ENCODE measurements around the gene C15orf61. TPM values are rescaled to one million over a fixed set of nuclear protein-coding genes. Genes with fewer than 3 reads are reported as not detected.

C15orf61 gene
- total and polyA plus RNA-seq, 4 donors = 2.1 to 5.8 (median 4.1) TPM

GRCh38 chr15:67543348-67543718, 22.4 kb downstream of the C15orf61 start:
- Histone ChIP-seq H3K27ac (ENCODE audit: low read depth in 1 of 2, low read length in 1 of 2) (peak overlapping the region; percentile 78 to 95), H3K4me1 (ENCODE audit: control insufficient read depth in 5 of 5, insufficient read depth in 5 of 5, low read length in 5 of 5) (peaks cover 0 to 19% (median 3%) of the 10 kb centered on the region in 5 donors), H3K9ac (ENCODE audit: insufficient read depth in 1 of 2, low read length in 2 of 2) (peak overlapping the region; percentile 17 to 81), H3K36me3 (ENCODE audit: control insufficient read depth in 4 of 4, insufficient read depth in 4 of 4, low read length in 4 of 4) (peaks cover 0 to 6% (median 1%) of the 10 kb centered on the region in 4 donors), H3K4me3 (peak overlapping the region; percentile 68), H3K27me3 (ENCODE audit: control insufficient read depth in 3 of 3, insufficient read depth in 3 of 3, low read length in 2 of 3) (no peaks in the 10 kb centered on the region), H3K9me3 (ENCODE audit: control insufficient read depth in 4 of 4, insufficient read depth in 3 of 4, low read length in 3 of 4) (no peaks in the 10 kb centered on the region)
- DNase-seq = peak in 2 of 3 donors; percentile 15 to 20
- ATAC-seq (ENCODE audit: insufficient read depth, low FRiP score) = no peak
- TF ChIP-seq CTCF (IDR thresholded peaks at IDR 0.05; ENCODE audit: control extremely low read depth, extremely low read depth) = no peak
- WGBS, 2 donors = 34 to 44% methylated on average over 7 of the region's 7 CpGs

- H3K9me3 ChIP-seq (ENCODE audit: control insufficient read depth in 4 of 4, insufficient read depth in 3 of 4, low read length in 3 of 4) = no peaks in the 10 kb centered on the region
These were observed 23.5 kb downstream of the C15orf61 start for GRCh38 chr15:67544475-67544874.

GRCh38 chr15:67545864-67546263, 24.9 kb downstream of the C15orf61 start:
- Histone ChIP-seq H3K27ac (ENCODE audit: low read depth in 1 of 2, low read length in 1 of 2) (no peak overlapping the region), H3K9me3 (ENCODE audit: control insufficient read depth in 4 of 4, insufficient read depth in 3 of 4, low read length in 3 of 4) (no peaks in the 10 kb centered on the region), H3K9ac (ENCODE audit: insufficient read depth in 1 of 2, low read length in 2 of 2) (no peak overlapping the region), H3K4me3 (no peak overlapping the region), H3K36me3 (ENCODE audit: control insufficient read depth in 4 of 4, insufficient read depth in 4 of 4, low read length in 4 of 4) (peaks cover 0 to 8% (median 1%) of the 10 kb centered on the region in 4 donors), H3K4me1 (ENCODE audit: control insufficient read depth in 5 of 5, insufficient read depth in 5 of 5, low read length in 5 of 5) (peaks cover 0 to 19% (median 4%) of the 10 kb centered on the region in 5 donors), H3K27me3 (ENCODE audit: control insufficient read depth in 3 of 3, insufficient read depth in 3 of 3, low read length in 2 of 3) (no peaks in the 10 kb centered on the region)
- no peak for DNase-seq
- ATAC-seq (ENCODE audit: insufficient read depth, low FRiP score) = no peak
- TF ChIP-seq CTCF (IDR thresholded peaks at IDR 0.05; ENCODE audit: control extremely low read depth, extremely low read depth) = no peak
- WGBS, 2 donors = 70 to 89% methylated on average over 3 of the region's 3 CpGs

More at GRCh38 chr15:67544475-67544874, 23.5 kb downstream of the C15orf61 start:
- no peak for TF ChIP-seq CTCF (IDR thresholded peaks at IDR 0.05; ENCODE audit: control extremely low read depth, extremely low read depth)
- H3K27ac ChIP-seq (ENCODE audit: low read depth in 1 of 2, low read length in 1 of 2) = no peak overlapping the region
- H3K27me3 ChIP-seq (ENCODE audit: control insufficient read depth in 3 of 3, insufficient read depth in 3 of 3, low read length in 2 of 3) = no peaks in the 10 kb centered on the region
- 83 to 98% methylated on average over 3 of the region's 3 CpGs for WGBS, 2 donors
- no peak for DNase-seq
- no peak overlapping the region for H3K4me3 ChIP-seq
- peaks cover 0 to 19% (median 4%) of the 10 kb centered on the region in 5 donors for H3K4me1 ChIP-seq (ENCODE audit: control insufficient read depth in 5 of 5, insufficient read depth in 5 of 5, low read length in 5 of 5)
- no peak overlapping the region for H3K9ac ChIP-seq (ENCODE audit: insufficient read depth in 1 of 2, low read length in 2 of 2)
- ATAC-seq (ENCODE audit: insufficient read depth, low FRiP score) = no peak
- peaks cover 0 to 6% (median 1%) of the 10 kb centered on the region in 4 donors for H3K36me3 ChIP-seq (ENCODE audit: control insufficient read depth in 4 of 4, insufficient read depth in 4 of 4, low read length in 4 of 4)

- Histone ChIP-seq H3K27ac (ENCODE audit: low read depth in 1 of 2, low read length in 1 of 2) (no peak overlapping the region), H3K27me3 (ENCODE audit: control insufficient read depth in 3 of 3, insufficient read depth in 3 of 3, low read length in 2 of 3) (no peaks in the 10 kb centered on the region), H3K4me1 (ENCODE audit: control insufficient read depth in 5 of 5, insufficient read depth in 5 of 5, low read length in 5 of 5) (peaks cover 0 to 14% (median 4%) of the 10 kb centered on the region in 5 donors), H3K36me3 (ENCODE audit: control insufficient read depth in 4 of 4, insufficient read depth in 4 of 4, low read length in 4 of 4) (peaks cover 0 to 12% (median 3%) of the 10 kb centered on the region in 4 donors), H3K9me3 (ENCODE audit: control insufficient read depth in 4 of 4, insufficient read depth in 3 of 4, low read length in 3 of 4) (no peaks in the 10 kb centered on the region), H3K4me3 (no peak overlapping the region), H3K9ac (ENCODE audit: insufficient read depth in 1 of 2, low read length in 2 of 2) (no peak overlapping the region)
- WGBS, 2 donors = 89 to 91% methylated on average over 2 of the region's 2 CpGs
- DNase-seq (no peak), ATAC-seq (ENCODE audit: insufficient read depth, low FRiP score) (no peak)
- TF ChIP-seq CTCF (IDR thresholded peaks at IDR 0.05; ENCODE audit: control extremely low read depth, extremely low read depth) = no peak
These were observed 26.1 kb downstream of the C15orf61 start for GRCh38 chr15:67547064-67547463.
